ENCODE results near the gene NAA15. TPM values are rescaled to one million over a fixed set of nuclear protein-coding genes. Genes with fewer than 3 reads are reported as not detected.
"Not testable (repeated sequence)": the region's sequence is repeated elsewhere in the genome, so short reads cannot be mapped to it uniquely, and the experiment has no call there.

Gene NAA15
- total RNA-seq, 1 experiment from 2014 or later, result 41.0 TPM

GRCh38 chr4:139410312-139410711, 109.0 kb downstream of the NAA15 start:
- no peaks in the 10 kb centered on the region for H4K20me1 ChIP-seq (ENCODE audit: low read length)
- H3K36me3 ChIP-seq (ENCODE audit: low read depth, low read length), result no peaks in the 10 kb centered on the region
- BruUV-seq (replicated peaks), result no TSS peak
- H3K27me3 ChIP-seq (ENCODE audit: low read length), result no peaks in the 10 kb centered on the region
- H3K9ac ChIP-seq (ENCODE audit: low read length), result no peak overlapping the region
- no peaks in the 10 kb centered on the region for H3F3A ChIP-seq (ENCODE audit: low read length, unreplicated experiment)
- DNase-seq (no peak), ATAC-seq (no peak)
- intact Hi-C loops (cut with micrococcal nuclease), result loop anchor here (10.0 kb wide), 1 partner anchor 84 kb away; no protein-coding TSS in a partner anchor
- no peaks in the 10 kb centered on the region for H3K9me3 ChIP-seq (ENCODE audit: low read length)
- no peaks in the 10 kb centered on the region for H3K9me2 ChIP-seq (replicated peaks; ENCODE audit: low read length)
- no peak overlapping the region for H2AFZ ChIP-seq (ENCODE audit: low read length)
- H3K4me2 ChIP-seq (ENCODE audit: low read length), result no peak overlapping the region
- CTCF ChIA-PET, result no interaction called here
- TF ChIP-seq EZH2phosphoT487 (IDR thresholded peaks at IDR 0.05; ENCODE audit: borderline replicate concordance, low read length) (no peak), CTCF (conservative IDR thresholded peaks at IDR 0.05; ENCODE audit: low read depth, low read length) (no peak), EZH2 (IDR thresholded peaks at IDR 0.05; ENCODE audit: low read length, unreplicated experiment) (no peak)
- H3K27ac ChIP-seq (ENCODE audit: low read length), result no peak overlapping the region
- no peaks in the 10 kb centered on the region for H3K4me1 ChIP-seq (ENCODE audit: insufficient read depth, low read length)
- H3K4me3 ChIP-seq (ENCODE audit: low read length), result no peak overlapping the region
- POLR2A ChIA-PET (ENCODE audit: unreplicated experiment), result no interaction called here
- H3K79me2 ChIP-seq (ENCODE audit: low read length), result no peaks in the 10 kb centered on the region

GRCh38 chr4:139414671-139415210, 113.4 kb downstream of the NAA15 start:
- ATAC-seq; H3K4me1 ChIP-seq (ENCODE audit: insufficient read depth, low read length); H3K36me3 ChIP-seq (ENCODE audit: low read depth, low read length); H3K9me3 ChIP-seq (ENCODE audit: low read length); DNase-seq; H3K79me2 ChIP-seq (ENCODE audit: low read length); BruUV-seq (replicated peaks); POLR2A ChIA-PET (ENCODE audit: unreplicated experiment); H3K27me3 ChIP-seq (ENCODE audit: low read length); H3K9me2 ChIP-seq (replicated peaks; ENCODE audit: low read length); H3F3A ChIP-seq (ENCODE audit: low read length, unreplicated experiment); H3K9ac ChIP-seq (ENCODE audit: low read length); H3K4me3 ChIP-seq (ENCODE audit: low read length); H2AFZ ChIP-seq (ENCODE audit: low read length); H4K20me1 ChIP-seq (ENCODE audit: low read length); CTCF ChIA-PET; H3K27ac ChIP-seq (ENCODE audit: low read length); H3K4me2 ChIP-seq (ENCODE audit: low read length): not testable (repeated sequence)
- intact Hi-C loops (cut with micrococcal nuclease), result loop anchor here (10.0 kb wide), 1 partner anchor 80 kb away; no protein-coding TSS in a partner anchor

GRCh38 chr4:139416073-139416673, 114.9 kb downstream of the NAA15 start:
- ChIA-PET CTCF (no interaction called here), POLR2A (ENCODE audit: unreplicated experiment) (no interaction called here)
- Histone ChIP-seq H3K4me2 (ENCODE audit: low read length) (no peak overlapping the region), H3K9me3 (ENCODE audit: low read length) (no peaks in the 10 kb centered on the region), H3K9me2 (replicated peaks; ENCODE audit: low read length) (no peaks in the 10 kb centered on the region), H3K36me3 (ENCODE audit: low read depth, low read length) (no peaks in the 10 kb centered on the region), H4K20me1 (ENCODE audit: low read length) (no peaks in the 10 kb centered on the region), H3K79me2 (ENCODE audit: low read length) (no peaks in the 10 kb centered on the region), H3K27me3 (ENCODE audit: low read length) (no peaks in the 10 kb centered on the region), H3K27ac (ENCODE audit: low read length) (no peak overlapping the region), H2AFZ (ENCODE audit: low read length) (no peak overlapping the region), H3K4me1 (ENCODE audit: insufficient read depth, low read length) (no peaks in the 10 kb centered on the region), H3K4me3 (ENCODE audit: low read length) (no peak overlapping the region), H3F3A (ENCODE audit: low read length, unreplicated experiment) (no peaks in the 10 kb centered on the region), H3K9ac (ENCODE audit: low read length) (no peak overlapping the region)
- DNase-seq (peak; percentile 34), ATAC-seq (no peak)
- no TSS peak for BruUV-seq (replicated peaks)
- intact Hi-C loops (cut with micrococcal nuclease), result loop anchor here (1.0 to 10.0 kb wide), 3 partner anchors 37 to 217 kb away; no protein-coding TSS in a partner anchor
- TF ChIP-seq EZH2phosphoT487 (IDR thresholded peaks at IDR 0.05; ENCODE audit: borderline replicate concordance, low read length) (no peak), CTCF (conservative IDR thresholded peaks at IDR 0.05; ENCODE audit: low read depth, low read length) (peak; percentile 66), EZH2 (IDR thresholded peaks at IDR 0.05; ENCODE audit: low read length, unreplicated experiment) (no peak)
